Loucy (cell line): ENCODE results near the gene OR51T1.

Experiments
- H2AFZ ChIP-seq: fragments of 200-600 bp; sonication (generic); 2 replicates; pipeline ENCODE4 v1.6.0; 2016; ENCODE audit warnings: antibody characterized with exemption, mild to moderate bottlenecking, low read length, moderate library complexity
- H3F3A ChIP-seq: fragments of 200-600 bp; 2 replicates; pipeline ENCODE4 v1.6.0; 2016; ENCODE audit warnings: antibody characterized with exemption, low read depth, mild to moderate bottlenecking
- H3K27me3 ChIP-seq: fragments of 200-600 bp; sonication (generic); 2 replicates; pipeline ENCODE4 v1.6.1; 2014; ENCODE audit warnings: low read length, mild to moderate bottlenecking; ENCODE audit not compliant: insufficient read depth, poor library complexity, severe bottlenecking
- H3K36me3 ChIP-seq: fragments of 200-600 bp; sonication (generic); 2 replicates; pipeline ENCODE4 v1.6.1; 2016; ENCODE audit warnings: low read length; ENCODE audit not compliant: insufficient read depth
- H3K4me1 ChIP-seq: fragments of 200-600 bp; sonication (generic); 2 replicates; pipeline ENCODE4 v1.5.1; 2014; ENCODE audit warnings: low read length, mild to moderate bottlenecking; ENCODE audit not compliant: insufficient read depth, poor library complexity, severe bottlenecking
- H3K4me2 ChIP-seq: fragments of 200-600 bp; sonication (generic); 2 replicates; pipeline ENCODE4 v1.6.0; 2014; ENCODE audit warnings: antibody characterized with exemption, low read length, low read depth, mild to moderate bottlenecking; ENCODE audit not compliant: poor library complexity, severe bottlenecking
- H3K4me3 ChIP-seq: fragments of 200-600 bp; sonication (generic); 2 replicates; pipeline ENCODE4 v1.5.1; 2014; ENCODE audit warnings: low read length, mild to moderate bottlenecking, mixed read lengths; ENCODE audit not compliant: poor library complexity, severe bottlenecking
- H3K79me2 ChIP-seq: fragments of 200-600 bp; sonication (generic); 2 replicates; pipeline ENCODE4 v1.6.1; 2014; ENCODE audit warnings: low read length; ENCODE audit not compliant: insufficient read depth
- H3K9ac ChIP-seq: fragments of 200-600 bp; sonication (generic); 2 replicates; pipeline ENCODE4 v1.6.0; 2014; ENCODE audit warnings: mild to moderate bottlenecking, low read depth, low read length, moderate library complexity; ENCODE audit not compliant: poor library complexity, severe bottlenecking
- H3K9me2 ChIP-seq: fragments of 200-600 bp; sonication (generic); replicated peaks from 2 replicates; pipeline ENCODE4 v1.6.1; 2016; ENCODE audit warnings: low read depth, low read length, mixed read lengths
- H3K9me3 ChIP-seq: fragments of 200-600 bp; sonication (generic); 2 replicates; pipeline ENCODE4 v1.6.1; 2014; ENCODE audit warnings: mild to moderate bottlenecking, antibody characterized with exemption, low read length, low read depth; ENCODE audit not compliant: insufficient read depth
- H4K20me1 ChIP-seq: fragments of 200-600 bp; sonication (generic); 2 replicates; pipeline ENCODE4 v1.6.0; 2014; ENCODE audit warnings: antibody characterized with exemption, low read length, mild to moderate bottlenecking; ENCODE audit not compliant: insufficient read depth, poor library complexity, severe bottlenecking
- CTCF ChIP-seq: fragments of 200-600 bp; sonication (generic); conservative IDR thresholded peaks from 2 replicates; pipeline ENCODE4 v1.5.1; 2014; ENCODE audit warnings: mild to moderate bottlenecking, antibody characterized with exemption, low read length
- EZH2phosphoT487 ChIP-seq: fragments of 200-600 bp; IDR thresholded peaks from 2 replicates; pipeline ENCODE4 v1.6.1; 2018; ENCODE audit warnings: antibody characterized with exemption, mild to moderate bottlenecking, moderate library complexity, borderline replicate concordance

The OR51T1 gene

GRCh38 chr11:4884361-4884760 is 2.7 kb downstream of the OR51T1 start:
- no peaks in the 10 kb centered on the region for H4K20me1 ChIP-seq
- H3K9me3 ChIP-seq = no peaks in the 10 kb centered on the region
- TF ChIP-seq CTCF = no peak
- no peak for TF ChIP-seq EZH2phosphoT487
- no peak overlapping the region for H3K9ac ChIP-seq
- H3K4me1 ChIP-seq = no peaks in the 10 kb centered on the region
- H3K36me3 ChIP-seq = no peaks in the 10 kb centered on the region
- H3K9me2 ChIP-seq = no peaks in the 10 kb centered on the region; the same call in 1 of the 2 replicates
- H3K27me3 ChIP-seq = no peaks in the 10 kb centered on the region
- no peak overlapping the region for H2AFZ ChIP-seq
- H3F3A ChIP-seq = no peaks in the 10 kb centered on the region
- no peak overlapping the region for H3K4me3 ChIP-seq
- no peaks in the 10 kb centered on the region for H3K79me2 ChIP-seq
- no peak overlapping the region for H3K4me2 ChIP-seq

- H3K36me3 ChIP-seq = no peaks in the 10 kb centered on the region
- H3K9me2 ChIP-seq = no peaks in the 10 kb centered on the region; the same call in 1 of the 2 replicates
- no peaks in the 10 kb centered on the region for H3K27me3 ChIP-seq
- no peaks in the 10 kb centered on the region for H4K20me1 ChIP-seq
- no peaks in the 10 kb centered on the region for H3K4me1 ChIP-seq
- H3K4me3 ChIP-seq = no peak overlapping the region
- no peaks in the 10 kb centered on the region for H3K79me2 ChIP-seq
- TF ChIP-seq EZH2phosphoT487 (no peak), CTCF (no peak)
- no peaks in the 10 kb centered on the region for H3K9me3 ChIP-seq
- H2AFZ ChIP-seq = no peak overlapping the region
- no peak overlapping the region for H3K9ac ChIP-seq
- H3K4me2 ChIP-seq = no peak overlapping the region
- H3F3A ChIP-seq = no peaks in the 10 kb centered on the region
Observed at GRCh38 chr11:4886186-4886585, 4.5 kb downstream of the OR51T1 start.

GRCh38 chr11:4887591-4887990 is 5.9 kb downstream of the OR51T1 start:
- H3K4me2 ChIP-seq = no peak overlapping the region
- H4K20me1 ChIP-seq = no peaks in the 10 kb centered on the region
- H2AFZ ChIP-seq = no peak overlapping the region
- no peaks in the 10 kb centered on the region; the same call in 1 of the 2 replicates for H3K9me2 ChIP-seq
- TF ChIP-seq EZH2phosphoT487 = no peak
- no peak for TF ChIP-seq CTCF
- H3K4me1 ChIP-seq = no peaks in the 10 kb centered on the region
- H3K4me3 ChIP-seq = no peak overlapping the region
- H3K9ac ChIP-seq = no peak overlapping the region
- H3K79me2 ChIP-seq = no peaks in the 10 kb centered on the region
- no peaks in the 10 kb centered on the region for H3K27me3 ChIP-seq
- H3K36me3 ChIP-seq = no peaks in the 10 kb centered on the region
- H3K9me3 ChIP-seq = no peaks in the 10 kb centered on the region
- no peaks in the 10 kb centered on the region for H3F3A ChIP-seq
